ENCODE data around the gene TMPRSS11B. TPM values are rescaled to one million over a fixed set of nuclear protein-coding genes. Genes with fewer than 3 reads are reported as not detected.
"Not testable (repeated sequence)": the region's sequence is repeated elsewhere in the genome, so short reads cannot be mapped to it uniquely, and the experiment has no call there.

Gene TMPRSS11B
- not detected for total RNA-seq

- no peak within 1 kb of the TSS for H3K27ac ChIP-seq
- H3K9me3 ChIP-seq, result no peaks in the 10 kb centered on the region
- TF ChIP-seq CTCF (IDR thresholded peaks at IDR 0.05) (no peak), POLR2AphosphoS5 (IDR thresholded peaks at IDR 0.05) (no peak), POLR2A (IDR thresholded peaks at IDR 0.05) (no peak), EP300 (IDR thresholded peaks at IDR 0.05) (no peak)
- H3K36me3 ChIP-seq, result no peaks in the 10 kb centered on the region
- H3K4me1 ChIP-seq, result no peaks in the 10 kb centered on the region
- H3K27me3 ChIP-seq, result no peaks in the 10 kb centered on the region
- DNase-seq (ENCODE audit: low spot score in 2 of 2), result no peak
- 89% methylated on average over 6 of the region's 6 CpGs for WGBS
- no peak within 1 kb of the TSS for H3K4me3 ChIP-seq
These were observed at the start of gene TMPRSS11B for GRCh38 chr4:68245594-68245993. Gene TMPRSS11B (minus strand): TSS chr4:68245694. CDS start chr4:68245558, 136 bp downstream.

GRCh38 chr4:68291256-68291655 is 45.8 kb upstream of the TMPRSS11B start:
- H3K4me1 ChIP-seq, result no peaks in the 10 kb centered on the region
- H3K27ac ChIP-seq, result no peak overlapping the region
- WGBS, result 89% methylated on average over 1 of the region's 1 CpG
- H3K9me3 ChIP-seq, result no peaks in the 10 kb centered on the region
- DNase-seq (ENCODE audit: low spot score in 2 of 2), result no peak
- no peaks in the 10 kb centered on the region for H3K36me3 ChIP-seq
- H3K4me3 ChIP-seq, result no peak overlapping the region
- H3K27me3 ChIP-seq, result no peaks in the 10 kb centered on the region
- no peak for TF ChIP-seq POLR2AphosphoS5 (IDR thresholded peaks at IDR 0.05)
- no peak for TF ChIP-seq POLR2A (IDR thresholded peaks at IDR 0.05)
- no peak for TF ChIP-seq CTCF (IDR thresholded peaks at IDR 0.05)
- TF ChIP-seq EP300 (IDR thresholded peaks at IDR 0.05), result no peak

- 60% methylated on average over 2 of the region's 2 CpGs for WGBS
- H3K4me1 ChIP-seq, result no peaks in the 10 kb centered on the region
- no peaks in the 10 kb centered on the region for H3K9me3 ChIP-seq
- no peak for DNase-seq (ENCODE audit: low spot score in 2 of 2)
- H3K27me3 ChIP-seq, result no peaks in the 10 kb centered on the region
- TF ChIP-seq EP300 (IDR thresholded peaks at IDR 0.05) (no peak), POLR2AphosphoS5 (IDR thresholded peaks at IDR 0.05) (no peak), POLR2A (IDR thresholded peaks at IDR 0.05) (no peak), CTCF (IDR thresholded peaks at IDR 0.05) (no peak)
- H3K4me3 ChIP-seq, result no peak overlapping the region
- no peak overlapping the region for H3K27ac ChIP-seq
- no peaks in the 10 kb centered on the region for H3K36me3 ChIP-seq
These were observed 42.9 kb upstream of the TMPRSS11B start for GRCh38 chr4:68288393-68288740.

GRCh38 chr4:68287704-68288392 is 42.4 kb upstream of the TMPRSS11B start:
- H3K36me3 ChIP-seq, result no peaks in the 10 kb centered on the region
- H3K4me3 ChIP-seq, result no peak overlapping the region
- H3K27ac ChIP-seq, result no peak overlapping the region
- H3K4me1 ChIP-seq, result no peaks in the 10 kb centered on the region
- H3K9me3 ChIP-seq, result no peaks in the 10 kb centered on the region
- WGBS, result 64% methylated on average over 3 of the region's 3 CpGs
- DNase-seq (ENCODE audit: low spot score in 2 of 2), result no peak
- TF ChIP-seq POLR2A (IDR thresholded peaks at IDR 0.05) (no peak), CTCF (IDR thresholded peaks at IDR 0.05) (no peak), EP300 (IDR thresholded peaks at IDR 0.05) (no peak), POLR2AphosphoS5 (IDR thresholded peaks at IDR 0.05) (no peak)
- no peaks in the 10 kb centered on the region for H3K27me3 ChIP-seq

- Histone ChIP-seq H3K27ac (no peak overlapping the region), H3K9me3 (no peaks in the 10 kb centered on the region), H3K36me3 (no peaks in the 10 kb centered on the region), H3K27me3 (no peaks in the 10 kb centered on the region), H3K4me1 (no peaks in the 10 kb centered on the region), H3K4me3 (no peak overlapping the region)
- 59% methylated on average over 3 of the region's 3 CpGs for WGBS
- TF ChIP-seq POLR2AphosphoS5 (IDR thresholded peaks at IDR 0.05), result no peak
- no peak for TF ChIP-seq EP300 (IDR thresholded peaks at IDR 0.05)
- no peak for TF ChIP-seq POLR2A (IDR thresholded peaks at IDR 0.05)
- no peak for DNase-seq (ENCODE audit: low spot score in 2 of 2)
These were observed 38.2 kb upstream of the TMPRSS11B start for GRCh38 chr4:68283714-68284113.

GRCh38 chr4:68283095-68283494 is 37.6 kb upstream of the TMPRSS11B start:
- Histone ChIP-seq H3K27me3 (no peaks in the 10 kb centered on the region), H3K4me3 (no peak overlapping the region), H3K9me3 (no peaks in the 10 kb centered on the region), H3K36me3 (no peaks in the 10 kb centered on the region), H3K27ac (no peak overlapping the region), H3K4me1 (no peaks in the 10 kb centered on the region)
- no peak for DNase-seq (ENCODE audit: low spot score in 2 of 2)
- TF ChIP-seq POLR2AphosphoS5 (IDR thresholded peaks at IDR 0.05) (no peak), CTCF (IDR thresholded peaks at IDR 0.05) (no peak), POLR2A (IDR thresholded peaks at IDR 0.05) (no peak), EP300 (IDR thresholded peaks at IDR 0.05) (no peak)
- WGBS, result 80% methylated on average over 2 of the region's 2 CpGs

- not testable (repeated sequence) for H3K36me3 ChIP-seq; H3K4me1 ChIP-seq; H3K27me3 ChIP-seq; H3K4me3 ChIP-seq; H3K9me3 ChIP-seq; DNase-seq (ENCODE audit: low spot score in 2 of 2); H3K27ac ChIP-seq
- WGBS, result 82% methylated on average over 10 of the region's 10 CpGs
These were observed 36.6 kb upstream of the TMPRSS11B start for GRCh38 chr4:68281796-68282740.

All from suprapubic skin (tissue), 4 donors.